HUDEP-2 (cell line): ENCODE results near the gene ADIPOQ.
"Not testable (repeated sequence)": the region's sequence is repeated elsewhere in the genome, so short reads cannot be mapped to it uniquely, and the experiment has no call there.

Experiments used
- DNase-seq, 76 experiments: peaks; one replicate each; lab custom pipeline; 2025; ENCODE audit not compliant: unreplicated experiment in 76 of 76; lab: John Stamatoyannopoulos, UW

Gene ADIPOQ

GRCh38 chr3:186842426-186843038 is at the start of gene ADIPOQ:
Gene ADIPOQ, plus strand, starts transcription at chr3:186842710. Its CDS starts 10,349 bp downstream, at chr3:186853059.
- no peak for DNase-seq

GRCh38 chr3:186798239-186798874 is 44.2 kb upstream of the ADIPOQ start:
- DNase-seq, result no peak

GRCh38 chr3:186800285-186800684 is 42.2 kb upstream of the ADIPOQ start:
- no peak for DNase-seq

- DNase-seq, result no peak
Measured at GRCh38 chr3:186802701-186803100, 39.8 kb upstream of the ADIPOQ start.

- not testable (repeated sequence) for DNase-seq
Measured at GRCh38 chr3:186803447-186803846, 39.1 kb upstream of the ADIPOQ start.

- peak in 75 of 76 experiments; percentile 22 to 91 (median 73) for DNase-seq
Measured at GRCh38 chr3:186806089-186807055, 36.1 kb upstream of the ADIPOQ start, which contains the start of gene RFC4. Gene RFC4, minus strand, starts transcription at chr3:186806482. Its CDS starts 1,769 bp downstream, at chr3:186804713.

GRCh38 chr3:186807231-186807630 is 35.3 kb upstream of the ADIPOQ start:
- no peak for DNase-seq

- peak in 1 of 76 experiments; percentile 8 for DNase-seq
Measured at GRCh38 chr3:186810336-186810996, 32.0 kb upstream of the ADIPOQ start.

- not testable (repeated sequence) for DNase-seq
Measured at GRCh38 chr3:186811313-186811712, 31.2 kb upstream of the ADIPOQ start.

- no peak for DNase-seq
Measured at GRCh38 chr3:186814100-186814499, 28.4 kb upstream of the ADIPOQ start.

GRCh38 chr3:186815435-186815834 is 27.1 kb upstream of the ADIPOQ start:
- DNase-seq, result no peak

- no peak for DNase-seq
Measured at GRCh38 chr3:186818516-186818915, 24.0 kb upstream of the ADIPOQ start.

GRCh38 chr3:186818956-186819355 is 23.6 kb upstream of the ADIPOQ start:
- no peak for DNase-seq

- DNase-seq, result peak in 23 of 76 experiments; percentile 4 to 54 (median 31)
Measured at GRCh38 chr3:186821429-186822387, 20.8 kb upstream of the ADIPOQ start.

- not testable (repeated sequence) for DNase-seq
Measured at GRCh38 chr3:186822388-186822759, 20.1 kb upstream of the ADIPOQ start.

GRCh38 chr3:186823386-186823785 is 19.1 kb upstream of the ADIPOQ start:
- peak in 14 of 76 experiments; percentile 1 to 66 (median 27) for DNase-seq

GRCh38 chr3:186824430-186825139 is 17.9 kb upstream of the ADIPOQ start:
- peak in 1 of 76 experiments; percentile 4 for DNase-seq

- peak in 67 of 76 experiments; percentile 5 to 75 (median 45) for DNase-seq
Measured at GRCh38 chr3:186825294-186825821, 17.2 kb upstream of the ADIPOQ start.
